ENCODE data around the gene UBR4. TPM values are rescaled to one million over a fixed set of nuclear protein-coding genes. Genes with fewer than 3 reads are reported as not detected.
A peak's percentile ranks its signal among the peaks of the same experiment; 100 is the strongest.

Gene UBR4
- polyA plus RNA-seq, 3 donors, result 44.3 to 93.8 (median 49.4) TPM

DNA sequence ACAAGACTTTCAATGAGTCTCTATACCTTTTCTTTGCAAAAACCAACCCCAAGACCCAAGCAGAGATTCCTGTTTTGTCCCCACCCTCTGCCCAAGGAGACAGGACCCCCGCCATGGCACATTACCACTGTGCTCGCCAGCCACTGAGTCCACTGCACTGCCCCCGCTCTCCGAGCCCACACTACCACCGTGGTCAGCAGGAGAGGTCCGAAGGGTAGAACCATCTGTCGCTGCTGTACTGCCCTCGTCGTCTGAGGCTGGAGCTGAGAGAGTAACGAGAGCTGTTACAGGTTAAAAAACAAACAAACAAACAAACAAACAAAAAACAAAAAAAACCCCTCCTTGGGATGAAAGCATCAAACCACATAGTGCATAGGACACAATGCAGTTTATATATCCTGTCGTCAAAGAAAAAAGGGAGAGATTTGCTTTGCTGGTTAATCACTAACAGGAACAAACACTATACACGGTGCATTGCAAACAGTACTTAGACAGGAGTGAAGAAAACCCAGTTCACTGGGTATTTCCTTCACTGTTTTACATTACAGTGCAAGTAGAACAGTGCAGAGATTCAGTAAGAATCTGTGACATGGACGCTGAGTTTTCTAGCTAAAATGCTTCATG, 71.0 kb downstream of the UBR4 start:
- Histone ChIP-seq H3K4me2 (replicated peaks; ENCODE audit: extremely low read depth, low read length, poor library complexity, severe bottlenecking) (no peak overlapping the region), H2AFZ (ENCODE audit: insufficient read depth, low read depth, low read length, poor library complexity, severe bottlenecking) (no peak overlapping the region), H4K20me1 (ENCODE audit: insufficient read depth, low read length) (peaks cover 4% of the 10 kb centered on the region), H3K36me3 (replicated peaks in 1 of 2; ENCODE audit: control insufficient read depth in 1 of 2, insufficient read depth in 2 of 2, low read length in 2 of 2) (peaks cover 97 to 100% of the 10 kb centered on the region in 2 donors), H3K4me1 (ENCODE audit: control insufficient read depth in 1 of 2, insufficient read depth in 2 of 2, low read length in 2 of 2) (no peaks in the 10 kb centered on the region), H3K9ac (ENCODE audit: insufficient read depth, low read length, poor library complexity, severe bottlenecking) (no peak overlapping the region), H3K27me3 (ENCODE audit: control insufficient read depth in 2 of 2, insufficient read depth in 2 of 2, low read length in 2 of 2) (no peaks in the 10 kb centered on the region), H3K9me3 (replicated peaks in 1 of 2; ENCODE audit: control insufficient read depth in 1 of 2, insufficient read depth in 1 of 2, low read length in 2 of 2) (peaks cover 0 to 6% of the 10 kb centered on the region in 2 donors), H3K4me3 (replicated peaks in 1 of 3; ENCODE audit: low read depth in 2 of 3, low read length in 3 of 3) (no peak overlapping the region), H3K27ac (ENCODE audit: low read depth in 1 of 2, low read length in 2 of 2) (no peak overlapping the region), H3K79me2 (ENCODE audit: insufficient read depth, low read length) (no peaks in the 10 kb centered on the region)
- peaks cover 2 to 7% (median 4%) of the 10 kb centered on the region in 7 donors for H3K9me3 Mint-ChIP-seq
- 98% methylated on average over 7 of the region's 13 CpGs for WGBS (ENCODE audit: insufficient coverage)
- DNase-seq, result no peak
- intact Hi-C loops (cut with micrococcal nuclease), result no loop called here
- peaks cover 95 to 97% of the 10 kb centered on the region in 2 donors for H3K36me3 Mint-ChIP-seq
- TF ChIP-seq, protein P1, sequence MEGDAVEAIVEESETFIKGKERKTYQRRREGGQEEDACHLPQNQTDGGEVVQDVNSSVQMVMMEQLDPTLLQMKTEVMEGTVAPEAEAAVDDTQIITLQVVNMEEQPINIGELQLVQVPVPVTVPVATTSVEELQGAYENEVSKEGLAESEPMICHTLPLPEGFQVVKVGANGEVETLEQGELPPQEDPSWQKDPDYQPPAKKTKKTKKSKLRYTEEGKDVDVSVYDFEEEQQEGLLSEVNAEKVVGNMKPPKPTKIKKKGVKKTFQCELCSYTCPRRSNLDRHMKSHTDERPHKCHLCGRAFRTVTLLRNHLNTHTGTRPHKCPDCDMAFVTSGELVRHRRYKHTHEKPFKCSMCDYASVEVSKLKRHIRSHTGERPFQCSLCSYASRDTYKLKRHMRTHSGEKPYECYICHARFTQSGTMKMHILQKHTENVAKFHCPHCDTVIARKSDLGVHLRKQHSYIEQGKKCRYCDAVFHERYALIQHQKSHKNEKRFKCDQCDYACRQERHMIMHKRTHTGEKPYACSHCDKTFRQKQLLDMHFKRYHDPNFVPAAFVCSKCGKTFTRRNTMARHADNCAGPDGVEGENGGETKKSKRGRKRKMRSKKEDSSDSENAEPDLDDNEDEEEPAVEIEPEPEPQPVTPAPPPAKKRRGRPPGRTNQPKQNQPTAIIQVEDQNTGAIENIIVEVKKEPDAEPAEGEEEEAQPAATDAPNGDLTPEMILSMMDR (IDR thresholded peaks at IDR 0.05), result no peak
- peak overlapping the region in 2 of 7 donors; percentile 39 to 62 for H3K27ac Mint-ChIP-seq
- H3K27me3 Mint-ChIP-seq (ENCODE audit: low read depth in 3 of 3), result peaks cover 0 to 1% (median 0%) of the 10 kb centered on the region in 3 donors
- no peaks in the 10 kb centered on the region for H3K4me1 Mint-ChIP-seq
- H3K4me3 Mint-ChIP-seq, result no peak overlapping the region

DNA sequence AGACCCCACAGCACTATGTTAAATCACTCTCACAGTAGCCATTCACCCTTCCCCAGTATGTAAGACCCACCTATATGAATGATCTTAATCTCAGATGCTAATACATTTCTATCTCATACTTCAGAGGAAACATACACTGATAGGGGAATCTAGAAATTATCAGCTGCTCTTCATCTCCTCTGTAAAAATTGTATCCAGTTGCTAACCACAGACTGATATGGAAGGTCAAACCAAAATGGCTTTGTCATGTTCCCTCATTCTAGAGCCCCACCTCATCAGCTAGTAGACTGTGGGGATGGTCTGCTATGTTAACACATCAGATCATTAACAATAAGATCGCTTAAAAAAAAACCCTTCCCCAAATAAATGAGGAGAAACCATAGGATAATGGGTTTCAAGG, 71.7 kb downstream of the UBR4 start:
- Histone ChIP-seq H3K9me3 (replicated peaks in 1 of 2; ENCODE audit: control insufficient read depth in 1 of 2, insufficient read depth in 1 of 2, low read length in 2 of 2) (peaks cover 4 to 13% of the 10 kb centered on the region in 2 donors), H3K4me1 (ENCODE audit: control insufficient read depth in 1 of 2, insufficient read depth in 2 of 2, low read length in 2 of 2) (no peaks in the 10 kb centered on the region), H3K4me3 (replicated peaks in 1 of 3; ENCODE audit: low read depth in 2 of 3, low read length in 3 of 3) (no peak overlapping the region), H3K36me3 (replicated peaks in 1 of 2; ENCODE audit: control insufficient read depth in 1 of 2, insufficient read depth in 2 of 2, low read length in 2 of 2) (peaks cover 94 to 99% of the 10 kb centered on the region in 2 donors), H3K27ac (ENCODE audit: low read depth in 1 of 2, low read length in 2 of 2) (no peak overlapping the region), H3K27me3 (ENCODE audit: control insufficient read depth in 2 of 2, insufficient read depth in 2 of 2, low read length in 2 of 2) (no peaks in the 10 kb centered on the region), H3K9ac (ENCODE audit: insufficient read depth, low read length, poor library complexity, severe bottlenecking) (no peak overlapping the region), H3K4me2 (replicated peaks; ENCODE audit: extremely low read depth, low read length, poor library complexity, severe bottlenecking) (no peak overlapping the region), H2AFZ (ENCODE audit: insufficient read depth, low read depth, low read length, poor library complexity, severe bottlenecking) (no peak overlapping the region), H4K20me1 (ENCODE audit: insufficient read depth, low read length) (peaks cover 4% of the 10 kb centered on the region), H3K79me2 (ENCODE audit: insufficient read depth, low read length) (no peaks in the 10 kb centered on the region)
- Mint-ChIP-seq H3K36me3 (peaks cover 92 to 96% of the 10 kb centered on the region in 2 donors), H3K4me1 (no peaks in the 10 kb centered on the region), H3K27ac (no peak overlapping the region), H3K4me3 (no peak overlapping the region), H3K9me3 (peaks cover 2 to 12% (median 9%) of the 10 kb centered on the region in 7 donors), H3K27me3 (ENCODE audit: low read depth in 3 of 3) (peaks cover 0 to 1% (median 0%) of the 10 kb centered on the region in 3 donors)
- WGBS (ENCODE audit: insufficient coverage), result no CpG with 5 or more reads among the region's 1 CpG
- intact Hi-C loops (cut with micrococcal nuclease), result no loop called here
- DNase-seq, result no peak
- TF ChIP-seq, protein P1 (IDR thresholded peaks at IDR 0.05), result no peak

Measured in CD14-positive monocyte (primary cell).